DOHH2 (cell line): Measurements from ENCODE around the gene POLD3.
A peak's percentile ranks its signal among the peaks of the same experiment; 100 is the strongest.

Experiments
- H3F3A ChIP-seq: fragments of 200-600 bp; sonication (generic), shearing (Covaris generic); 2 replicates; pipeline ENCODE4 v1.6.0; 2016; ENCODE audit warnings: antibody characterized with exemption, mild to moderate bottlenecking; ENCODE audit not compliant: control insufficient read depth, insufficient read depth
- H3K27ac ChIP-seq: fragments of 200-600 bp; sonication (generic); 2 replicates; pipeline ENCODE4 v1.5.1; 2014; ENCODE audit warnings: low read depth, mild to moderate bottlenecking, low read length, moderate library complexity
- H3K27me3 ChIP-seq: fragments of 200-600 bp; sonication (generic); 2 replicates; pipeline ENCODE4 v1.6.1; 2014; ENCODE audit warnings: mild to moderate bottlenecking, low read length, mixed read lengths; ENCODE audit not compliant: control insufficient read depth
- H3K36me3 ChIP-seq: fragments of 200-600 bp; sonication (generic); 2 replicates; pipeline ENCODE4 v1.6.1; 2014; ENCODE audit warnings: mild to moderate bottlenecking, low read length, moderate library complexity, mixed read lengths; ENCODE audit not compliant: control insufficient read depth
- H3K4me1 ChIP-seq: fragments of 200-600 bp; sonication (generic); 2 replicates; pipeline ENCODE4 v1.6.1; 2014; ENCODE audit warnings: mild to moderate bottlenecking, low read length, mixed read lengths; ENCODE audit not compliant: control insufficient read depth
- H3K4me2 ChIP-seq: fragments of 200-600 bp; sonication (generic); 2 replicates; pipeline ENCODE4 v1.6.0; 2014; ENCODE audit warnings: mild to moderate bottlenecking, low read length, moderate library complexity
- H3K4me3 ChIP-seq: fragments of 200-600 bp; sonication (generic); 2 replicates; pipeline ENCODE4 v1.5.1; 2014; ENCODE audit warnings: mild to moderate bottlenecking, low read length, mixed read lengths
- H3K79me2 ChIP-seq: fragments of 200-600 bp; sonication (generic); 2 replicates; pipeline ENCODE4 v1.6.1; 2014; ENCODE audit warnings: mild to moderate bottlenecking, low read length, mixed read lengths; ENCODE audit not compliant: control insufficient read depth
- H3K9me2 ChIP-seq: fragments of 200-600 bp; sonication (generic); replicated peaks from 2 replicates; pipeline ENCODE4 v1.6.1; 2014; ENCODE audit warnings: mild to moderate bottlenecking, low read length, mixed read lengths; ENCODE audit not compliant: control insufficient read depth
- H3K9me3 ChIP-seq: fragments of 200-600 bp; sonication (generic); 2 replicates; pipeline ENCODE4 v1.6.1; 2014; ENCODE audit warnings: antibody characterized with exemption, low read length, mixed read lengths; ENCODE audit not compliant: control insufficient read depth, insufficient read depth
- H4K20me1 ChIP-seq: fragments of 200-600 bp; sonication (generic); 2 replicates; pipeline ENCODE4 v1.6.0; 2014; ENCODE audit warnings: low read depth, mild to moderate bottlenecking, antibody characterized with exemption, low read length, moderate library complexity; ENCODE audit not compliant: control insufficient read depth, insufficient read depth
- CTCF ChIP-seq: fragments of 200-600 bp; sonication (generic); IDR thresholded peaks from one replicate; pipeline ENCODE4 v1.5.1; 2014; ENCODE audit warnings: antibody characterized with exemption, mild to moderate bottlenecking, low read depth, low read length; ENCODE audit not compliant: poor library complexity, severe bottlenecking
- EZH2phosphoT487 ChIP-seq: fragments of 200-600 bp; sonication (generic); IDR thresholded peaks from 2 replicates; pipeline ENCODE4 v1.6.1; 2017; ENCODE audit warnings: borderline replicate concordance, mild to moderate bottlenecking, antibody characterized with exemption, low read length, moderate library complexity, mixed read lengths

POLD3 gene

GRCh38 chr11:74605403-74605802, 13.0 kb downstream of the POLD3 start:
- no peaks in the 10 kb centered on the region for H3K4me1 ChIP-seq
- H3K36me3 ChIP-seq, result peaks cover 74% of the 10 kb centered on the region
- no peaks in the 10 kb centered on the region for H3K9me3 ChIP-seq
- TF ChIP-seq EZH2phosphoT487 (no peak), CTCF (no peak)
- H3K27me3 ChIP-seq, result no peaks in the 10 kb centered on the region
- peaks cover 41% of the 10 kb centered on the region for H3K79me2 ChIP-seq
- H3K27ac ChIP-seq, result no peak overlapping the region
- H3F3A ChIP-seq, result no peaks in the 10 kb centered on the region
- H3K4me3 ChIP-seq, result no peak overlapping the region
- no peaks in the 10 kb centered on the region for H3K9me2 ChIP-seq
- H3K4me2 ChIP-seq, result no peak overlapping the region
- H4K20me1 ChIP-seq, result no peaks in the 10 kb centered on the region

GRCh38 chr11:74608431-74608830, 16.0 kb downstream of the POLD3 start:
- Histone ChIP-seq H3K27ac (no peak overlapping the region), H3K9me3 (no peaks in the 10 kb centered on the region), H3K79me2 (peaks cover 37% of the 10 kb centered on the region), H3K36me3 (peaks cover 80% of the 10 kb centered on the region), H3K4me3 (no peak overlapping the region), H4K20me1 (no peaks in the 10 kb centered on the region), H3K4me2 (no peak overlapping the region), H3K9me2 (no peaks in the 10 kb centered on the region), H3K27me3 (no peaks in the 10 kb centered on the region), H3F3A (no peaks in the 10 kb centered on the region), H3K4me1 (no peaks in the 10 kb centered on the region)
- TF ChIP-seq EZH2phosphoT487 (no peak), CTCF (no peak)

GRCh38 chr11:74611369-74611861, 19.0 kb downstream of the POLD3 start:
- Histone ChIP-seq H3K36me3 (peaks cover 79% of the 10 kb centered on the region), H3K9me3 (no peaks in the 10 kb centered on the region), H3F3A (no peaks in the 10 kb centered on the region), H3K4me3 (no peak overlapping the region), H3K79me2 (peaks cover 27% of the 10 kb centered on the region), H3K4me1 (no peaks in the 10 kb centered on the region), H4K20me1 (no peaks in the 10 kb centered on the region), H3K4me2 (no peak overlapping the region), H3K27ac (no peak overlapping the region), H3K27me3 (no peaks in the 10 kb centered on the region), H3K9me2 (no peaks in the 10 kb centered on the region)
- no peak for TF ChIP-seq EZH2phosphoT487
- TF ChIP-seq CTCF, result peak; percentile 51
